GM12892 (cell line): ENCODE measurements around the gene SMIM38.

Source experiments
- POLR2A ChIP-seq: IDR thresholded peaks from 2 replicates; pipeline ENCODE4 v1.6.1; 2011; ENCODE audit warnings: low read depth, low read length, control low read depth
- POLR2AphosphoS5 ChIP-seq: IDR thresholded peaks from 2 replicates; pipeline ENCODE4 v1.6.1; 2011; ENCODE audit warnings: low read depth, low read length, control low read depth
- TAF1 ChIP-seq: IDR thresholded peaks from 2 replicates; pipeline ENCODE4 v1.6.1; 2011; ENCODE audit warnings: low read depth, mild to moderate bottlenecking, control low read depth, low read length, borderline replicate concordance

DNA sequence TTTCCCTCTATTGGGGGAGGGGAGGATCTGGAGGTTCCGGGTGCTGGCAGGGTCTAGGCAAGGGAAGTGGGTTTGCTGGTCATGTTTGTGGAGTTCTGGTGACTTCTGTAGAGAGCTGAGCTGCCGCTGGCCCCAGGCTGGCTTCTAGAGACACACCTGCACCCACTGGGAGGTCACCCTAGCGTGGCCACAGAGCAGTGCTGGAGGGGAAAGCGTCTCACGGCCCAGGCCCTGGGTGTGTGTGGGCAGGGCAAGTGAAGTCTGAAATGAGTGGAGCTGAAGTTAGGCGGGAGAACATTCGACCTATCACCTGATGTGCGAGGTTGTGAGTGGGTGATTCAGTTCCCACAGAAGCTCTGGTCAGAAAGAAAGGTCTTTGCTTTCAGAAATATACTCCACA, 27.9 kb downstream of the SMIM38 start:
- TF ChIP-seq POLR2AphosphoS5, result no peak
- no peak for TF ChIP-seq POLR2A
- TF ChIP-seq TAF1, result no peak
